ACC112 (cell line): Measurements from ENCODE around the gene ABCC1.
"Not testable (repeated sequence)": the region's sequence is repeated elsewhere in the genome, so short reads cannot be mapped to it uniquely, and the experiment has no call there.

Source experiments
- H2AFZ ChIP-seq: fragments of 200-600 bp; sonication (generic); one replicate; pipeline ENCODE4 v1.6.0; 2017; ENCODE audit warnings: antibody characterized with exemption, low read length; ENCODE audit not compliant: unreplicated experiment
- H3K27ac ChIP-seq: fragments of 200-600 bp; sonication (generic); 2 replicates; pipeline ENCODE4 v1.5.1; 2014; ENCODE audit warnings: low read depth, mild to moderate bottlenecking, antibody characterized with exemption, low read length, moderate library complexity
- H3K27me3 ChIP-seq: fragments of 200-600 bp; sonication (generic); 2 replicates; pipeline ENCODE4 v1.6.1; 2014; ENCODE audit warnings: mild to moderate bottlenecking, antibody characterized with exemption, low read length, moderate library complexity, mixed read lengths; ENCODE audit not compliant: insufficient read depth
- H3K36me3 ChIP-seq: fragments of 200-600 bp; sonication (generic); 2 replicates; pipeline ENCODE4 v1.6.1; 2016; ENCODE audit warnings: mild to moderate bottlenecking, antibody characterized with exemption, low read length, moderate library complexity, mixed read lengths; ENCODE audit not compliant: insufficient read depth
- H3K4me1 ChIP-seq: fragments of 200-600 bp; sonication (generic); one replicate; pipeline ENCODE4 v1.6.1; 2016; ENCODE audit warnings: low read length, mixed read lengths; ENCODE audit not compliant: insufficient read depth, unreplicated experiment, control insufficient read depth
- H3K4me3 ChIP-seq: fragments of 200-600 bp; sonication (generic); 2 replicates; pipeline ENCODE4 v1.5.1; 2014; ENCODE audit warnings: mild to moderate bottlenecking, low read depth, low read length
- H3K79me2 ChIP-seq: fragments of 200-600 bp; sonication (generic); one replicate; pipeline ENCODE4 v1.6.0; 2016; ENCODE audit warnings: low read length; ENCODE audit not compliant: control insufficient read depth, unreplicated experiment, insufficient read depth

The ABCC1 gene

GRCh38 chr16:15954814-15955151 is 5.4 kb downstream of the ABCC1 start:
- Histone ChIP-seq H3K27me3 (no peaks in the 10 kb centered on the region), H3K79me2 (peaks cover 98% of the 10 kb centered on the region), H3K27ac (0 out of 2 replicates have a peak overlapping the region, but pooled peaks have one; percentile 11), H3K4me3 (no peak overlapping the region), H3K4me1 (peaks cover 16% of the 10 kb centered on the region), H2AFZ (no peak overlapping the region), H3K36me3 (0 out of 2 replicates have a peak, but pooled peaks cover 3% of the 10 kb centered on the region)

GRCh38 chr16:15955425-15955824 is 6.0 kb downstream of the ABCC1 start:
- peaks cover 16% of the 10 kb centered on the region for H3K4me1 ChIP-seq
- H3K4me3 ChIP-seq, result no peak overlapping the region

GRCh38 chr16:15956106-15956505 is 6.7 kb downstream of the ABCC1 start:
- H3K27ac ChIP-seq, H3K36me3 ChIP-seq: not testable (repeated sequence)
- peaks cover 98% of the 10 kb centered on the region for H3K79me2 ChIP-seq

More at GRCh38 chr16:15955425-15955824, 6.0 kb downstream of the ABCC1 start:
- Histone ChIP-seq H3K27me3 (no peaks in the 10 kb centered on the region), H3K36me3 (peaks cover 7% of the 10 kb centered on the region; the same call in 1 of the 2 replicates), H2AFZ (no peak overlapping the region), H3K79me2 (peaks cover 98% of the 10 kb centered on the region), H3K27ac (no peak overlapping the region)

GRCh38 chr16:15958703-15959348 is 9.4 kb downstream of the ABCC1 start:
- Histone ChIP-seq H3K4me3 (no peak overlapping the region), H2AFZ (no peak overlapping the region), H3K27me3 (no peaks in the 10 kb centered on the region), H3K79me2 (peaks cover 99% of the 10 kb centered on the region), H3K4me1 (peaks cover 10% of the 10 kb centered on the region), H3K27ac (no peak overlapping the region), H3K36me3 (peaks cover 20% of the 10 kb centered on the region)

More at GRCh38 chr16:15956106-15956505, 6.7 kb downstream of the ABCC1 start:
- H3K27me3 ChIP-seq, H3K4me3 ChIP-seq, H2AFZ ChIP-seq: not testable (repeated sequence)
- H3K4me1 ChIP-seq, result peaks cover 16% of the 10 kb centered on the region

GRCh38 chr16:15960124-15960971 is 10.9 kb downstream of the ABCC1 start:
- no peaks in the 10 kb centered on the region for H3K27me3 ChIP-seq
- peaks cover 19% of the 10 kb centered on the region for H3K4me1 ChIP-seq
- no peak overlapping the region for H3K4me3 ChIP-seq
- H3K79me2 ChIP-seq, result peaks cover 96% of the 10 kb centered on the region
- H3K27ac ChIP-seq, result no peak overlapping the region
- peaks cover 20% of the 10 kb centered on the region for H3K36me3 ChIP-seq
- no peak overlapping the region for H2AFZ ChIP-seq

GRCh38 chr16:15961060-15961511 is 11.7 kb downstream of the ABCC1 start:
- Histone ChIP-seq H2AFZ (no peak overlapping the region), H3K4me3 (no peak overlapping the region), H3K27me3 (no peaks in the 10 kb centered on the region), H3K4me1 (peaks cover 27% of the 10 kb centered on the region), H3K27ac (0 out of 2 replicates have a peak overlapping the region, but pooled peaks have one; percentile 22), H3K36me3 (peaks cover 20% of the 10 kb centered on the region), H3K79me2 (peaks cover 96% of the 10 kb centered on the region)

- H3K79me2 ChIP-seq, result peaks cover 93% of the 10 kb centered on the region
- peaks cover 27% of the 10 kb centered on the region for H3K4me1 ChIP-seq
- H3K4me3 ChIP-seq, result no peak overlapping the region
- no peak overlapping the region for H2AFZ ChIP-seq
- 0 out of 2 replicates have a peak overlapping the region, but pooled peaks have one; percentile 22 for H3K27ac ChIP-seq
- H3K27me3 ChIP-seq, result no peaks in the 10 kb centered on the region
- peaks cover 20% of the 10 kb centered on the region for H3K36me3 ChIP-seq
Measured at GRCh38 chr16:15961571-15962090, 12.2 kb downstream of the ABCC1 start.

- Histone ChIP-seq H2AFZ (no peak overlapping the region), H3K36me3 (peaks cover 20% of the 10 kb centered on the region), H3K27me3 (no peaks in the 10 kb centered on the region), H3K79me2 (peaks cover 93% of the 10 kb centered on the region), H3K27ac (no peak overlapping the region), H3K4me1 (peaks cover 34% of the 10 kb centered on the region), H3K4me3 (no peak overlapping the region)
Measured at GRCh38 chr16:15963307-15963910, 14.0 kb downstream of the ABCC1 start.

- Histone ChIP-seq H3K4me3 (no peak overlapping the region), H3K27me3 (no peaks in the 10 kb centered on the region), H3K79me2 (peaks cover 92% of the 10 kb centered on the region), H3K36me3 (peaks cover 29% of the 10 kb centered on the region), H3K4me1 (peaks cover 39% of the 10 kb centered on the region), H3K27ac (peak overlapping the region; percentile 33), H2AFZ (no peak overlapping the region)
Measured at GRCh38 chr16:15966420-15966819, 17.0 kb downstream of the ABCC1 start.

- peaks cover 92% of the 10 kb centered on the region for H3K79me2 ChIP-seq
- H2AFZ ChIP-seq, result no peak overlapping the region
- peak overlapping the region; percentile 57 for H3K27ac ChIP-seq
- H3K36me3 ChIP-seq, result peaks cover 29% of the 10 kb centered on the region
- H3K27me3 ChIP-seq, result no peaks in the 10 kb centered on the region
- H3K4me1 ChIP-seq, result peaks cover 36% of the 10 kb centered on the region
- H3K4me3 ChIP-seq, result no peak overlapping the region; the same call in 1 of the 2 replicates
Measured at GRCh38 chr16:15966836-15967546, 17.6 kb downstream of the ABCC1 start.
